Neural cell (in vitro differentiated cells): ENCODE data around the gene CD27. TPM values are rescaled to one million over a fixed set of nuclear protein-coding genes. Genes with fewer than 3 reads are reported as not detected.

ENCODE experiments used
- H2AFZ ChIP-seq: fragments of 200-600, 300-800 bp; sonication (generic), shearing (Covaris generic); 2 replicates; pipeline ENCODE4 v1.6.0; 2014; ENCODE audit warnings: low read depth, mild to moderate bottlenecking, antibody characterized with exemption, low read length, moderate library complexity
- H3F3A ChIP-seq: fragments of 200-600 bp; shearing (Covaris generic); 2 replicates; pipeline ENCODE4 v1.6.1; 2016; ENCODE audit warnings: mild to moderate bottlenecking, moderate library complexity, mixed read lengths, antibody characterized with exemption, low read length; ENCODE audit not compliant: insufficient read depth, poor library complexity, severe bottlenecking
- H3K27ac ChIP-seq: fragments of 200-600, 300-800 bp; sonication (generic), shearing (Covaris generic); 2 replicates; pipeline ENCODE4 v1.5.1; 2014; ENCODE audit warnings: mild to moderate bottlenecking, low read length, moderate library complexity
- H3K27me3 ChIP-seq: fragments of 300-800, 200-600 bp; sonication (generic), shearing (Covaris generic); 2 replicates; pipeline ENCODE4 v1.6.0; 2014; ENCODE audit warnings: mild to moderate bottlenecking, low read depth, low read length, moderate library complexity; ENCODE audit not compliant: insufficient read depth
- H3K36me3 ChIP-seq: fragments of 300-800, 200-600 bp; sonication (generic), shearing (Covaris generic); 2 replicates; pipeline ENCODE4 v1.5.1; 2014; ENCODE audit warnings: mild to moderate bottlenecking, antibody characterized with exemption, low read length, moderate library complexity; ENCODE audit not compliant: insufficient read depth
- H3K4me2 ChIP-seq: fragments of 300-800, 200-600 bp; sonication (generic), shearing (Covaris generic); 2 replicates; pipeline ENCODE4 v1.6.0; 2014; ENCODE audit warnings: mild to moderate bottlenecking, low read length
- H3K4me3 ChIP-seq: fragments of 300-800, 200-600 bp; sonication (generic), shearing (Covaris generic); 2 replicates; pipeline ENCODE4 v1.5.1; 2014; ENCODE audit warnings: mild to moderate bottlenecking, low read length, moderate library complexity
- H3K79me2 ChIP-seq: fragments of 200-600 bp; shearing (Covaris generic); replicated peaks from 2 replicates; pipeline ENCODE4 v1.6.0; 2014; ENCODE audit warnings: mild to moderate bottlenecking, low read length, moderate library complexity; ENCODE audit not compliant: insufficient read depth
- H3K9ac ChIP-seq: fragments of 300-800, 200-600 bp; sonication (generic), shearing (Covaris generic); 2 replicates; pipeline ENCODE4 v1.6.1; 2016; ENCODE audit warnings: mild to moderate bottlenecking, low read length, mixed read lengths
- H3K9me2 ChIP-seq: fragments of 200-600 bp; shearing (Covaris generic); 2 replicates; pipeline ENCODE4 v1.6.1; 2016; ENCODE audit warnings: mild to moderate bottlenecking, low read length, mixed read lengths; ENCODE audit not compliant: insufficient read depth
- H3K9me3 ChIP-seq: fragments of 200-600, 300-800 bp; sonication (generic), shearing (Covaris generic); 2 replicates; pipeline ENCODE4 v1.6.1; 2016; ENCODE audit warnings: mild to moderate bottlenecking, mixed run types, low read length, moderate library complexity, mixed read lengths
- H4K20me1 ChIP-seq: fragments of 200-600 bp; shearing (Covaris generic); 2 replicates; pipeline ENCODE4 v1.6.1; 2016; ENCODE audit warnings: mild to moderate bottlenecking, mixed run types; ENCODE audit not compliant: insufficient read depth
- CTCF ChIP-seq: fragments of 450-650 bp; IDR thresholded peaks from 2 replicates; pipeline ENCODE4 v1.5.1; 2014; ENCODE audit warnings: antibody characterized with exemption, mild to moderate bottlenecking, moderate library complexity; ENCODE audit not compliant: poor library complexity, severe bottlenecking
- EP300 ChIP-seq: fragments of 450-650 bp; conservative IDR thresholded peaks from 2 replicates; pipeline ENCODE4 v1.6.1; 2014; ENCODE audit warnings: antibody characterized with exemption, mild to moderate bottlenecking, moderate library complexity; ENCODE audit not compliant: poor library complexity, severe bottlenecking
- EZH2 ChIP-seq: fragments of 200-600, 300-800 bp; shearing (Covaris generic), sonication (generic); IDR thresholded peaks from 2 replicates; pipeline ENCODE4 v1.6.1; 2014; ENCODE audit warnings: antibody characterized with exemption, low read length, borderline replicate concordance, mild to moderate bottlenecking; ENCODE audit not compliant: insufficient read depth, poor library complexity, severe bottlenecking
- MXI1 ChIP-seq: fragments of 450-650 bp; conservative IDR thresholded peaks from 2 replicates; pipeline ENCODE4 v1.6.1; 2014; ENCODE audit warnings: antibody characterized with exemption, mild to moderate bottlenecking; ENCODE audit not compliant: poor library complexity, severe bottlenecking
- POLR2AphosphoS5 ChIP-seq: IDR thresholded peaks from 2 replicates; pipeline ENCODE4 v1.6.1; 2012
- RAD21 ChIP-seq: fragments of 450-650 bp; conservative IDR thresholded peaks from 2 replicates; pipeline ENCODE4 v1.6.1; 2014; ENCODE audit warnings: antibody characterized with exemption, mild to moderate bottlenecking, moderate library complexity
- REST ChIP-seq: IDR thresholded peaks from 2 replicates; pipeline ENCODE4 v1.6.1; 2012; ENCODE audit warnings: borderline replicate concordance
- SMC3 ChIP-seq: fragments of 450-650 bp; conservative IDR thresholded peaks from 2 replicates; pipeline ENCODE4 v1.6.1; 2014; ENCODE audit warnings: antibody characterized with exemption, mild to moderate bottlenecking, moderate library complexity; ENCODE audit not compliant: poor library complexity
- TAF1 ChIP-seq: IDR thresholded peaks from 2 replicates; pipeline ENCODE4 v1.6.1; 2012; ENCODE audit warnings: low read depth
- polyA plus RNA-seq: library from polyadenylated mRNA; depleted of rRNA; stranded (reverse); fragments of >200 nt; gene quantifications from 2 replicates; pipeline ENCODE4 v1.2.3, GENCODE V29; 2014

The CD27 gene
- polyA plus RNA-seq, 1 donor from 2014 or later, result not detected

- Histone ChIP-seq H3K9me3 (no peaks in the 10 kb centered on the region), H3K4me3 (no peak overlapping the region), H3K27me3 (no peaks in the 10 kb centered on the region), H2AFZ (no peak overlapping the region), H3K79me2 (no peaks in the 10 kb centered on the region), H3K27ac (no peak overlapping the region), H4K20me1 (no peaks in the 10 kb centered on the region), H3F3A (no peaks in the 10 kb centered on the region), H3K9me2 (no peaks in the 10 kb centered on the region), H3K36me3 (no peaks in the 10 kb centered on the region), H3K9ac (no peak overlapping the region), H3K4me2 (no peak overlapping the region)
- no peak for TF ChIP-seq SMC3
- TF ChIP-seq POLR2AphosphoS5, result no peak
- TF ChIP-seq MXI1, result no peak
- TF ChIP-seq RAD21, result no peak
- TF ChIP-seq CTCF, result no peak
- no peak for TF ChIP-seq EZH2
- no peak for TF ChIP-seq EP300
- no peak for TF ChIP-seq TAF1
- TF ChIP-seq REST, result no peak
These were observed 14.2 kb downstream of the CD27 start for GRCh38 chr12:6459004-6459337.

GRCh38 chr12:6460751-6461371, 16.1 kb downstream of the CD27 start:
- Histone ChIP-seq H3F3A (no peaks in the 10 kb centered on the region), H3K4me3 (no peak overlapping the region), H3K9me2 (no peaks in the 10 kb centered on the region), H3K36me3 (no peaks in the 10 kb centered on the region), H3K9me3 (no peaks in the 10 kb centered on the region), H4K20me1 (no peaks in the 10 kb centered on the region), H3K79me2 (no peaks in the 10 kb centered on the region), H3K27ac (no peak overlapping the region), H3K4me2 (no peak overlapping the region), H3K9ac (no peak overlapping the region), H3K27me3 (no peaks in the 10 kb centered on the region), H2AFZ (no peak overlapping the region)
- TF ChIP-seq REST (no peak), TAF1 (no peak), EP300 (no peak), EZH2 (no peak), CTCF (no peak), POLR2AphosphoS5 (no peak)
